WTC11 (cell line): ENCODE results near the gene ECHDC3. TPM values are rescaled to one million over a fixed set of nuclear protein-coding genes. Genes with fewer than 3 reads are reported as not detected.

Experiments used
- ATAC-seq: fragments of 200-7000 bp; cut with Tn5 transposase; 2 replicates; pipeline ENCODE4 v1.10.0; 2021; ENCODE audit warnings: mild to moderate bottlenecking, moderate library complexity
- CTCF ChIA-PET: fragments of 300-600 bp; sonication (Branson Sonifier 250); formaldehyde crosslinking; loops from one replicate; lab custom pipeline; 2021; ENCODE audit warnings: antibody characterized with exemption; lab: Charles Lee
- POLR2A ChIA-PET: fragments of 350-600 bp; sonication (Branson Sonifier 250); formaldehyde crosslinking; loops from one replicate; lab custom pipeline; 2021; ENCODE audit warnings: antibody characterized with exemption; lab: Charles Lee
- DNase-seq: peaks from one replicate; pipeline ENCODE4 v3.0.0; 2021; ENCODE audit warnings: low spot score
- H3K27ac Mint-ChIP-seq: 2 replicates; pipeline ENCODE4 v1.8.0; 2021; ENCODE audit warnings: mixed read lengths
- H3K27me3 Mint-ChIP-seq: 2 replicates; pipeline ENCODE4 v1.8.0; 2021; ENCODE audit warnings: low read depth, mild to moderate bottlenecking, moderate library complexity, mixed read lengths
- H3K36me3 Mint-ChIP-seq: 2 replicates; pipeline ENCODE4 v1.8.0; 2021; ENCODE audit warnings: mixed read lengths
- H3K4me1 Mint-ChIP-seq: 2 replicates; pipeline ENCODE4 v1.8.0; 2022; ENCODE audit warnings: mixed read lengths
- H3K4me3 Mint-ChIP-seq: 2 replicates; pipeline ENCODE4 v1.8.0; 2021; ENCODE audit warnings: mild to moderate bottlenecking, moderate library complexity, mixed read lengths
- H3K9me3 Mint-ChIP-seq: 2 replicates; pipeline ENCODE4 v1.8.0; 2021; ENCODE audit warnings: mixed read lengths
- ATF1 ChIP-seq: sonication (generic); formaldehyde crosslinking; IDR thresholded peaks from 2 replicates; pipeline ENCODE4 v1.8.1; 2023; ENCODE audit warnings: mild to moderate bottlenecking, moderate library complexity, missing genetic modification reagents
- ATF2 ChIP-seq: sonication (generic); formaldehyde crosslinking; IDR thresholded peaks from 2 replicates; pipeline ENCODE4 v1.8.1; 2022; ENCODE audit warnings: low read depth, missing genetic modification reagents, borderline replicate concordance
- EMX1 ChIP-seq: fragments of 250-450 bp; sonication (Bioruptor Pico); IDR thresholded peaks from 2 replicates; pipeline ENCODE4 v1.8.0; 2021; ENCODE audit warnings: mild to moderate bottlenecking
- FOXJ3 ChIP-seq: sonication (generic); formaldehyde crosslinking; IDR thresholded peaks from 2 replicates; pipeline ENCODE4 v1.9.0; 2021; ENCODE audit warnings: missing genetic modification reagents, mild to moderate bottlenecking, borderline replicate concordance
- HMGA2 ChIP-seq: fragments of 250-450 bp; sonication (Bioruptor Pico); IDR thresholded peaks from 2 replicates; pipeline ENCODE4 v1.4.0; 2021; ENCODE audit warnings: mild to moderate bottlenecking, moderate library complexity
- JAZF1 ChIP-seq: fragments of 250-450 bp; sonication (Bioruptor Pico); IDR thresholded peaks from 2 replicates; pipeline ENCODE4 v1.9.0; 2021; ENCODE audit warnings: moderate library complexity, mild to moderate bottlenecking, inconsistent platforms
- JUN ChIP-seq: sonication (generic); formaldehyde crosslinking; IDR thresholded peaks from 2 replicates; pipeline ENCODE4 v1.8.0; 2023; ENCODE audit warnings: mild to moderate bottlenecking, missing genetic modification reagents
- NR1H2 ChIP-seq: sonication (generic); formaldehyde crosslinking; IDR thresholded peaks from 2 replicates; pipeline ENCODE4 v1.9.0; 2021; ENCODE audit warnings: mild to moderate bottlenecking, moderate library complexity, missing genetic modification reagents
- OVOL2 ChIP-seq: fragments of 250-450 bp; sonication (Bioruptor Pico); IDR thresholded peaks from 2 replicates; pipeline ENCODE4 v1.9.0; 2021; ENCODE audit warnings: mild to moderate bottlenecking, borderline replicate concordance
- STAT6 ChIP-seq: sonication (generic); formaldehyde crosslinking; conservative IDR thresholded peaks from 2 replicates; pipeline ENCODE4 v1.8.1; 2023; ENCODE audit warnings: mild to moderate bottlenecking, low read depth, missing genetic modification reagents, moderate library complexity
- TP53 ChIP-seq: sonication (generic); formaldehyde crosslinking; IDR thresholded peaks from 2 replicates; pipeline ENCODE4 v1.8.1; 2023; ENCODE audit warnings: mild to moderate bottlenecking, missing genetic modification reagents
- ZNF263 ChIP-seq: sonication (generic); formaldehyde crosslinking; IDR thresholded peaks from 2 replicates; pipeline ENCODE4 v1.8.1; 2022; ENCODE audit warnings: low read depth, mild to moderate bottlenecking, moderate library complexity, missing genetic modification reagents
- ZNF317 ChIP-seq: sonication (generic); formaldehyde crosslinking; IDR thresholded peaks from 2 replicates; pipeline ENCODE4 v1.8.1; 2023; ENCODE audit warnings: low read depth, mild to moderate bottlenecking, moderate library complexity, missing genetic modification reagents, borderline replicate concordance
- ZNF425 ChIP-seq: fragments of 250-450 bp; sonication (Bioruptor Pico); conservative IDR thresholded peaks from 2 replicates; pipeline ENCODE4 v1.9.0; 2021; ENCODE audit warnings: mild to moderate bottlenecking
- ZNF532 ChIP-seq: fragments of 250-450 bp; sonication (Bioruptor Pico); IDR thresholded peaks from 2 replicates; pipeline ENCODE4 v1.9.0; 2021; ENCODE audit warnings: mild to moderate bottlenecking, borderline replicate concordance
- total RNA-seq: library from RNA; stranded (reverse); gene quantifications from 3 replicates; pipeline ENCODE4 v1.2.3, GENCODE V29; 2021
- TF ChIP-seq, protein P1 (sequence below): sonication (generic); formaldehyde crosslinking; IDR thresholded peaks from 2 replicates; pipeline ENCODE4 v1.8.0; 2023; ENCODE audit warnings: missing genetic modification reagents
- TF ChIP-seq, protein P2 (sequence below): sonication (generic); formaldehyde crosslinking; IDR thresholded peaks from 2 replicates; pipeline ENCODE4 v1.8.1; 2022; ENCODE audit warnings: low read depth, mild to moderate bottlenecking, moderate library complexity, missing genetic modification reagents, borderline replicate concordance

Gene ECHDC3
- total RNA-seq, 1 experiment from 2014 or later, result 17.1 TPM

GRCh38 chr10:11702264-11702663, 39.9 kb upstream of the ECHDC3 start:
- DNase-seq, result no peak
- H3K4me3 Mint-ChIP-seq, result no peak overlapping the region
- ChIA-PET POLR2A (no interaction called here), CTCF (no interaction called here)
- no peaks in the 10 kb centered on the region for H3K36me3 Mint-ChIP-seq
- ATAC-seq, result no peak
- no peaks in the 10 kb centered on the region for H3K4me1 Mint-ChIP-seq
- H3K27ac Mint-ChIP-seq, result no peak overlapping the region
- no peaks in the 10 kb centered on the region for H3K27me3 Mint-ChIP-seq
- TF ChIP-seq ZNF425 (CRISPR knock-in tag) (no peak), TP53 (CRISPR knock-in tag) (no peak), HMGA2 (CRISPR knock-in tag) (no peak), ZNF532 (CRISPR knock-in tag) (no peak), JUN (no peak), ATF2 (CRISPR knock-in tag) (no peak), EMX1 (no peak), ZNF263 (CRISPR knock-in tag) (no peak), JAZF1 (CRISPR knock-in tag) (no peak), OVOL2 (CRISPR knock-in tag) (no peak), NR1H2 (CRISPR knock-in tag) (no peak), ATF1 (no peak), FOXJ3 (CRISPR knock-in tag) (no peak), STAT6 (CRISPR knock-in tag) (no peak), ZNF317 (no peak)
- TF ChIP-seq, protein P1, sequence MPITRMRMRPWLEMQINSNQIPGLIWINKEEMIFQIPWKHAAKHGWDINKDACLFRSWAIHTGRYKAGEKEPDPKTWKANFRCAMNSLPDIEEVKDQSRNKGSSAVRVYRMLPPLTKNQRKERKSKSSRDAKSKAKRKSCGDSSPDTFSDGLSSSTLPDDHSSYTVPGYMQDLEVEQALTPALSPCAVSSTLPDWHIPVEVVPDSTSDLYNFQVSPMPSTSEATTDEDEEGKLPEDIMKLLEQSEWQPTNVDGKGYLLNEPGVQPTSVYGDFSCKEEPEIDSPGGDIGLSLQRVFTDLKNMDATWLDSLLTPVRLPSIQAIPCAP (CRISPR knock-in tag), result no peak
- TF ChIP-seq, protein P2, sequence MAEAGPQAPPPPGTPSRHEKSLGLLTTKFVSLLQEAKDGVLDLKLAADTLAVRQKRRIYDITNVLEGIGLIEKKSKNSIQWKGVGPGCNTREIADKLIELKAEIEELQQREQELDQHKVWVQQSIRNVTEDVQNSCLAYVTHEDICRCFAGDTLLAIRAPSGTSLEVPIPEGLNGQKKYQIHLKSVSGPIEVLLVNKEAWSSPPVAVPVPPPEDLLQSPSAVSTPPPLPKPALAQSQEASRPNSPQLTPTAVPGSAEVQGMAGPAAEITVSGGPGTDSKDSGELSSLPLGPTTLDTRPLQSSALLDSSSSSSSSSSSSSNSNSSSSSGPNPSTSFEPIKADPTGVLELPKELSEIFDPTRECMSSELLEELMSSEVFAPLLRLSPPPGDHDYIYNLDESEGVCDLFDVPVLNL (CRISPR knock-in tag), result no peak
- peaks cover 5% of the 10 kb centered on the region; the same call in 1 of the 2 replicates for H3K9me3 Mint-ChIP-seq
